ENCODE measurements around the gene RCAN1.

DNA sequence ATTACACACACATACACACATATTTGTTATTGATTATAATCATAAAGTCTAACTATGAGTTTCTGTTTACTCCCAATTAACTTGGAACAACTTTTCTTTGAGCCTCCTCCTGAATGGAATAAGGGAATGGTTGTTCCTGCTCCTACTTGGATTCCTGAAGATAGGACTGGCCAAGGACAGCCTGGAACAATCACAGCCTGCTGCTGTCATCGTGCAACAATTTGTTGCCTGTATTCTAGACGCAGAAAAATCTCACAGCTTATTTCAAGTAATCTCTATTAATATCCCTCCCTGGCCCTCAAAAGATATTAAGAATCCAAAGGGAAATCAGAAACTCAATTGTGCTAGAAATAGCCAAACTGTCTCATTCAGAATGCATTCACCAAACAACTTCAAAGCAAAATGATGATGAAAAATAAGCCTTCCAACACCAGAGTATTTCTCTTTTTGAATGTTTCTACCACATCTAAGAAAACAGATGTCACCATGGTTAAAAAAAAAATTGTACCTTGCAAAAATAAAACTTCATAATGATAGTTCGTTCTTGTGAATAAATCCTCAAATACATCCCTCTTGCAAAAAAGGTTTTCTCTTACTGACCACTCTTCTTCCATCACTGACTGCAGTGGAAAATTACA is 30.9 kb downstream of the RCAN1 start:
- TF ChIP-seq POLR2A (IDR thresholded peaks at IDR 0.05; ENCODE audit: low read depth, low read length) (no peak), POLR2AphosphoS5 (IDR thresholded peaks at IDR 0.05; ENCODE audit: low read depth, low read length) (no peak), TAF1 (IDR thresholded peaks at IDR 0.05; ENCODE audit: low read depth, low read length) (no peak), SPI1 (IDR thresholded peaks at IDR 0.05; ENCODE audit: low read depth, low read length) (no peak), POU2F2 (IDR thresholded peaks at IDR 0.05; ENCODE audit: low read depth, low read length) (no peak)

Data from GM12891 (cell line).